H1 (cell line): ENCODE data around the gene HRH4. TPM values are rescaled to one million over a fixed set of nuclear protein-coding genes. Genes with fewer than 3 reads are reported as not detected.

Experiments
- CTCF ChIA-PET: fragments of 300-600 bp; sonication (Branson Sonifier 250); formaldehyde crosslinking; loops from one replicate; lab custom pipeline; 2021; ENCODE audit not compliant: partially characterized antibody; lab: Charles Lee
- POLR2A ChIA-PET: fragments of 300-600 bp; sonication (Branson Sonifier 250); formaldehyde crosslinking; loops from one replicate; lab custom pipeline; 2021; ENCODE audit warnings: inconsistent platforms; ENCODE audit not compliant: partially characterized antibody; lab: Charles Lee
- DNase-seq, 2 experiments: peaks; one replicate each; pipeline versions ENCODE4 v3.0.0 to v3.0.0-alpha.2; 2010 to 2022; ENCODE audit warnings: low spot score in 2 of 2, low read depth in 1 of 2, mixed read lengths in 1 of 2
- FAIRE-seq: peaks from 2 replicates; lab custom pipeline; 2011; peaks lifted over from hg19 to GRCh38; lab: Jason Lieb, UNC
- H2AFZ ChIP-seq: 2 replicates; pipeline ENCODE4 v1.8.1; 2012; ENCODE audit warnings: low read length, inconsistent platforms
- H2AK5ac ChIP-seq: 2 replicates; pipeline ENCODE4 v1.6.1; 2013; ENCODE audit warnings: low read depth, low read length
- H2BK120ac ChIP-seq: replicated peaks from 2 replicates; pipeline ENCODE3; 2013; ENCODE audit warnings: low read depth, low read length, inconsistent platforms
- H2BK12ac ChIP-seq: 2 replicates; pipeline ENCODE4 v1.6.1; 2013; ENCODE audit warnings: low read depth, low read length
- H2BK15ac ChIP-seq: 2 replicates; pipeline ENCODE4 v1.6.1; 2013; ENCODE audit warnings: low read length
- H2BK20ac ChIP-seq: 2 replicates; pipeline ENCODE4 v1.6.1; 2013; ENCODE audit warnings: low read length
- H2BK5ac ChIP-seq: 2 replicates; pipeline ENCODE4 v1.6.1; 2013; ENCODE audit warnings: low read depth, low read length
- H3K14ac ChIP-seq: 2 replicates; pipeline ENCODE4 v1.6.1; 2013; ENCODE audit warnings: inconsistent platforms; ENCODE audit not compliant: insufficient read length
- H3K18ac ChIP-seq: 2 replicates; pipeline ENCODE4 v1.6.1; 2013; ENCODE audit warnings: low read length; ENCODE audit errors: extremely low read depth
- H3K23ac ChIP-seq: 2 replicates; pipeline ENCODE4 v1.6.1; 2013; ENCODE audit warnings: inconsistent platforms; ENCODE audit not compliant: insufficient read length
- H3K23me2 ChIP-seq: 2 replicates; pipeline ENCODE4 v1.6.1; 2013; ENCODE audit warnings: low read depth, low read length
- H3K27ac ChIP-seq: 2 replicates; pipeline ENCODE4 v1.6.1; 2011; ENCODE audit warnings: low read depth, low read length, inconsistent platforms
- H3K27me3 ChIP-seq, 4 experiments: replicated peaks in 1 of 4; 1 replicate in 1 of 4; 2 replicates in 3 of 4; pipeline versions ENCODE4 v1.6.1 to v1.8.1; 2011 to 2013; ENCODE audit warnings: low read length in 3 of 4, mild to moderate bottlenecking in 3 of 4, inconsistent platforms in 2 of 4, mixed read lengths in 2 of 4, moderate library complexity in 1 of 4; ENCODE audit not compliant: control insufficient read depth in 3 of 4, insufficient read depth in 3 of 4; ENCODE audit errors: extremely low read depth in 1 of 4
- H3K36me3 ChIP-seq, 4 experiments: 2 replicates each; pipeline versions ENCODE4 v1.6.1 to v1.8.1; 2011 to 2013; ENCODE audit warnings: mild to moderate bottlenecking in 4 of 4, low read length in 3 of 4, moderate library complexity in 2 of 4, control low read depth in 1 of 4, inconsistent platforms in 1 of 4; ENCODE audit not compliant: insufficient read depth in 4 of 4, control insufficient read depth in 2 of 4
- H3K4ac ChIP-seq: replicated peaks from 2 replicates; pipeline ENCODE3; 2013; ENCODE audit warnings: low read length, low read depth, mixed read lengths, inconsistent platforms; ENCODE audit not compliant: insufficient read length
- H3K4me1 ChIP-seq, 4 experiments: replicated peaks in 1 of 4; 1 replicate in 1 of 4; 2 replicates in 3 of 4; pipeline versions ENCODE4 v1.6.1 to v1.8.1; 2011 to 2013; ENCODE audit warnings: low read length in 3 of 4, inconsistent platforms in 2 of 4, mixed read lengths in 1 of 4; ENCODE audit not compliant: insufficient read depth in 4 of 4, control insufficient read depth in 3 of 4
- H3K4me2 ChIP-seq, 2 experiments: 2 replicates each; pipeline versions ENCODE4 v1.6.1 to v1.8.1; 2011 to 2013; ENCODE audit warnings: low read depth in 2 of 2, low read length in 2 of 2, control low read depth in 1 of 2, inconsistent platforms in 1 of 2, mild to moderate bottlenecking in 1 of 2; ENCODE audit not compliant: insufficient read depth in 1 of 2
- H3K4me3 ChIP-seq, 4 experiments: fragments of 200-600, 300-600 bp in 1 of 4; sonication (generic), shearing (Covaris generic), sonication (Bioruptor Twin) in 1 of 4; 2 replicates each; pipeline versions ENCODE4 v1.5.1 to v1.8.1; 2011 to 2016; ENCODE audit warnings: low read length in 4 of 4, low read depth in 3 of 4, control low read depth in 2 of 4, inconsistent platforms in 2 of 4, mild to moderate bottlenecking in 2 of 4, mixed read lengths in 1 of 4, moderate library complexity in 1 of 4; ENCODE audit not compliant: insufficient read depth in 2 of 4; ENCODE audit errors: extremely low read depth in 1 of 4
- H3K56ac ChIP-seq: replicated peaks from 2 replicates; pipeline ENCODE3; 2013; ENCODE audit warnings: low read depth, mild to moderate bottlenecking, mixed read lengths, low read length, inconsistent platforms; ENCODE audit not compliant: insufficient read length
- H3K79me1 ChIP-seq: 2 replicates; pipeline ENCODE4 v1.6.1; 2013; ENCODE audit warnings: low read depth, low read length, control low read depth
- H3K79me2 ChIP-seq, 2 experiments: 2 replicates each; pipeline versions ENCODE4 v1.6.1 to v1.8.1; 2012 to 2013; ENCODE audit warnings: low read length in 2 of 2, mild to moderate bottlenecking in 2 of 2, inconsistent platforms in 1 of 2; ENCODE audit not compliant: insufficient read depth in 2 of 2, control insufficient read depth in 1 of 2
- H3K9ac ChIP-seq, 4 experiments: replicated peaks in 1 of 4; 1 replicate in 1 of 4; 2 replicates in 3 of 4; pipeline versions ENCODE4 v1.6.1 to v1.8.1; 2011 to 2013; ENCODE audit warnings: low read depth in 3 of 4, low read length in 3 of 4, control low read depth in 2 of 4, mild to moderate bottlenecking in 2 of 4, moderate library complexity in 2 of 4, inconsistent platforms in 1 of 4; ENCODE audit errors: extremely low read depth in 1 of 4
- H3K9me3 ChIP-seq, 2 experiments: 2 replicates each; pipeline versions ENCODE4 v1.6.1 to v1.8.1; 2012 to 2013; ENCODE audit warnings: mild to moderate bottlenecking in 2 of 2, moderate library complexity in 2 of 2, control low read depth in 1 of 2, inconsistent platforms in 1 of 2, low read depth in 1 of 2, low read length in 1 of 2, mixed read lengths in 1 of 2; ENCODE audit not compliant: insufficient read depth in 2 of 2
- H4K20me1 ChIP-seq, 2 experiments: replicated peaks in 1 of 2; 2 replicates each; pipeline versions ENCODE3 to v1.8.1; 2011 to 2013; ENCODE audit warnings: inconsistent platforms in 2 of 2, low read length in 2 of 2, mild to moderate bottlenecking in 1 of 2; ENCODE audit not compliant: insufficient read depth in 2 of 2, control insufficient read depth in 1 of 2
- H4K5ac ChIP-seq: 2 replicates; pipeline ENCODE4 v1.6.1; 2013; ENCODE audit warnings: low read length, low read depth, mixed read lengths, inconsistent platforms; ENCODE audit not compliant: insufficient read length
- H4K8ac ChIP-seq: 2 replicates; pipeline ENCODE4 v1.8.0; 2013; ENCODE audit warnings: mild to moderate bottlenecking, moderate library complexity, low read length, inconsistent platforms; ENCODE audit not compliant: insufficient read depth; ENCODE audit errors: extremely low read depth
- H4K91ac ChIP-seq: replicated peaks from 2 replicates; pipeline ENCODE3; 2013; ENCODE audit warnings: low read length, mixed read lengths, inconsistent platforms; ENCODE audit not compliant: insufficient read length
- BRCA1 ChIP-seq: IDR thresholded peaks from 2 replicates; pipeline ENCODE4 v1.6.1; 2012; ENCODE audit warnings: low read depth, low read length, improper control_type of control experiment
- CHD2 ChIP-seq: IDR thresholded peaks from 2 replicates; pipeline ENCODE4 v1.6.1; 2012; ENCODE audit warnings: low read length, improper control_type of control experiment
- KDM4A ChIP-seq: IDR thresholded peaks from one replicate; pipeline ENCODE4 v1.7.1; 2012; ENCODE audit warnings: low read depth, mild to moderate bottlenecking, moderate library complexity, low read length, inconsistent platforms; ENCODE audit not compliant: severe bottlenecking
- MAFK ChIP-seq: IDR thresholded peaks from 2 replicates; pipeline ENCODE4 v1.6.1; 2012; ENCODE audit warnings: low read depth, mild to moderate bottlenecking, improper control_type of control experiment, low read length
- NRF1 ChIP-seq: IDR thresholded peaks from 2 replicates; pipeline ENCODE4 v1.6.1; 2011; ENCODE audit warnings: mild to moderate bottlenecking, low read depth, low read length, improper control_type of control experiment
- PHF8 ChIP-seq: fragments of 200-600 bp; sonication (generic); conservative IDR thresholded peaks from 2 replicates; pipeline ENCODE4 v1.7.1; 2012; ENCODE audit warnings: low read depth, mild to moderate bottlenecking, inconsistent platforms, low read length, moderate library complexity
- SAP30 ChIP-seq: fragments of 300-600 bp; sonication (generic); IDR thresholded peaks from 2 replicates; pipeline ENCODE4 v1.7.1; 2012; ENCODE audit warnings: low read length, moderate library complexity, mild to moderate bottlenecking, inconsistent platforms; ENCODE audit not compliant: insufficient read depth, insufficient replicate concordance
- SIX5 ChIP-seq: IDR thresholded peaks from 2 replicates; pipeline ENCODE4 v1.6.1; 2011; ENCODE audit warnings: mild to moderate bottlenecking, low read depth, low read length
- SUZ12 ChIP-seq: fragments of 200-600 bp; sonication (generic); IDR thresholded peaks from 2 replicates; pipeline ENCODE4 v1.6.1; 2012; ENCODE audit warnings: mild to moderate bottlenecking, inconsistent platforms, low read length, moderate library complexity, mixed read lengths
- TAF1 ChIP-seq: IDR thresholded peaks from 2 replicates; pipeline ENCODE4 v1.6.1; 2011; ENCODE audit warnings: mild to moderate bottlenecking, low read depth, low read length
- TEAD4 ChIP-seq: IDR thresholded peaks from 2 replicates; pipeline ENCODE4 v1.6.1; 2012; ENCODE audit warnings: low read depth, low read length, inconsistent platforms, mixed read lengths
- WGBS, 2 experiments: shearing (Covaris generic) in 1 of 2; methylation state at CpG; one replicate each; pipeline versions ENCODE4 v1.1.6 to v1.1.7; 2013 to 2015; ENCODE audit warnings: low lambda C conversion rate in 2 of 2, mixed read lengths in 2 of 2, inconsistent platforms in 1 of 2, low coverage in 1 of 2, missing lambda C conversion rate in 1 of 2; ENCODE audit not compliant: insufficient replicate concordance in 2 of 2, insufficient coverage in 1 of 2, insufficient read length in 1 of 2; ENCODE audit errors: extremely low coverage in 1 of 2, missing lambda C conversion rate in 1 of 2; 5-methylcytosine and 5-hydroxymethylcytosine counted together
- polyA plus RNA-seq, 7 experiments: library from polyadenylated mRNA; depleted of rRNA in 3 of 7; stranded (reverse) in 5 of 7; unstranded in 2 of 7; fragments of >200 nt in 5 of 7; fragments of 200-250 nt in 2 of 7; gene quantifications; 1 replicate in 5 of 7; 2 replicates in 1 of 7; 4 replicates in 1 of 7; pipeline versions ENCODE4 v1.2.1 to v1.2.3, GENCODE V29; 2011 to 2013; ENCODE audit warnings: missing spikeins in 2 of 7, mixed read lengths in 2 of 7
- total RNA-seq: library from RNA; stranded (reverse); fragmentation: NEBNext Ultra II Directional; extraction: Animal tissue kit (Norgen Biotek cat#: 25700); gene quantifications from 2 replicates; pipeline ENCODE4 v1.2.1, GENCODE V29; 2021
- TF ChIP-seq, protein P1 (sequence below): IDR thresholded peaks from 2 replicates; pipeline ENCODE4 v1.6.1; 2011; ENCODE audit warnings: low read length, improper control_type of control experiment

The HRH4 gene
- total and polyA plus RNA-seq, 2 of the 8 experiments (the other 6 are each of a cell fraction or from before 2014, with no cell fraction given): 0.03 TPM; not detected in 1

DNA sequence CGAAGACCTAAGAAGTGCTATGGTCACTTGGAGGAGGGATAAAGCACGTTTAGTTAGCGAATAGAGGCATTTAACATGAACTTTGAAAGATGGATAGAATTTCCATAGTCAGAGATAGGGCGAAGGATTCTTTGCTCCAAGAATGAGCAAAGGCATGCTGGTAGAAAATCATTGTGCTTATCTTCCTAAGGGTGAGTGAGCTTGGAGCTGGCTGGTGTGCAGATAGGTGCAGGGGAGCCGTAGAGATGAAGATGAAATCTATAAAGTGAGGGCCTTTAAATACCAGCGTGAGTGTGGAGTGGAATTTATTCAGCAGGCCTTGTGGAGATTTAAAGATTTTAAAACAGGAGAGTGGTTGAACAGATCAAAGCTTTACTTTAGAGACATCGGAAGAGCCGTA lies 1.6 kb downstream of the HRH4 start:
- H3K23me2 ChIP-seq: no peaks in the 10 kb centered on the region
- no peak overlapping the region for H4K8ac ChIP-seq
- H3K9ac ChIP-seq: no peak overlapping the region
- no peak overlapping the region for H3K4me3 ChIP-seq
- H3K9me3 ChIP-seq: no peaks in the 10 kb centered on the region
- no peak overlapping the region for H3K27ac ChIP-seq
- H4K5ac ChIP-seq: no peak overlapping the region
- H3K4ac ChIP-seq: no peak overlapping the region
- H4K20me1 ChIP-seq: no peaks in the 10 kb centered on the region
- H2AFZ ChIP-seq: no peak overlapping the region
- TF ChIP-seq TAF1 (no peak), CHD2 (no peak), MAFK (no peak), SUZ12 (no peak), SIX5 (no peak), TEAD4 (no peak), NRF1 (no peak), SAP30 (no peak), PHF8 (no peak), BRCA1 (no peak), KDM4A (no peak)
- TF ChIP-seq, protein P1, sequence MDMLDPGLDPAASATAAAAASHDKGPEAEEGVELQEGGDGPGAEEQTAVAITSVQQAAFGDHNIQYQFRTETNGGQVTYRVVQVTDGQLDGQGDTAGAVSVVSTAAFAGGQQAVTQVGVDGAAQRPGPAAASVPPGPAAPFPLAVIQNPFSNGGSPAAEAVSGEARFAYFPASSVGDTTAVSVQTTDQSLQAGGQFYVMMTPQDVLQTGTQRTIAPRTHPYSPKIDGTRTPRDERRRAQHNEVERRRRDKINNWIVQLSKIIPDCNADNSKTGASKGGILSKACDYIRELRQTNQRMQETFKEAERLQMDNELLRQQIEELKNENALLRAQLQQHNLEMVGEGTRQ: no peak
- DNase-seq (no peak), FAIRE-seq (no peak)
- POLR2A ChIA-PET: interaction anchor here (1.0 kb wide), 1 partner anchor 40 kb away, joined by 3 read pairs; no protein-coding TSS in a partner anchor
- H3K27me3 ChIP-seq: no peaks in the 10 kb centered on the region
- no peaks in the 10 kb centered on the region for H3K36me3 ChIP-seq
- H2BK20ac ChIP-seq: no peak overlapping the region
- H4K91ac ChIP-seq: no peak overlapping the region
- no peaks in the 10 kb centered on the region for H3K79me2 ChIP-seq
- CTCF ChIA-PET: interaction anchor here (6.0 kb wide), 1 partner anchor 26 kb away, joined by 42 read pairs; no protein-coding TSS in a partner anchor
- H2BK15ac ChIP-seq: no peak overlapping the region
- H2BK12ac ChIP-seq: no peak overlapping the region
- no peak overlapping the region for H3K18ac ChIP-seq
- no peak overlapping the region for H3K23ac ChIP-seq
- H2BK120ac ChIP-seq: no peak overlapping the region
- H3K79me1 ChIP-seq: no peaks in the 10 kb centered on the region
- no peak overlapping the region for H3K4me2 ChIP-seq
- 94% methylated on average over 8 of the region's 8 CpGs; no CpG with 5 or more reads in 1 of the 2 experiments for WGBS, 2 experiments
- H2AK5ac ChIP-seq: no peak overlapping the region
- 0 out of 7 replicates have a peak, but pooled peaks cover 0 to 3% (median 0%) of the 10 kb centered on the region in 4 experiments for H3K4me1 ChIP-seq
- no peak overlapping the region for H3K14ac ChIP-seq
- no peak overlapping the region for H2BK5ac ChIP-seq
- no peak overlapping the region for H3K56ac ChIP-seq
